ENCODE data around the gene MYH10.

The MYH10 gene

GRCh38 chr17:8598913-8599312 lies 31.6 kb downstream of the MYH10 start:
- CTCF ChIA-PET = interaction anchor here (1.1 kb wide), 1 partner anchor 24 kb away, joined by 3 read pairs; no protein-coding TSS in a partner anchor

GRCh38 chr17:8593830-8594229 lies 36.7 kb downstream of the MYH10 start:
- WGBS (ENCODE audit: insufficient coverage) = no CpG with 5 or more reads among the region's 1 CpG
- no peaks in the 10 kb centered on the region for H3K27me3 ChIP-seq (replicated peaks in 2 of 5; ENCODE audit: control insufficient read depth in 4 of 5, insufficient read depth in 5 of 5, low read length in 4 of 5)
- no peak overlapping the region for H3K4me3 ChIP-seq (ENCODE audit: control insufficient read depth in 1 of 7, extremely low read depth in 1 of 7, insufficient read depth in 4 of 7, low read depth in 2 of 7, low read length in 6 of 7)
- POLR2A ChIA-PET = no interaction called here
- peaks cover 0 to 3% (median 1%) of the 10 kb centered on the region in 4 experiments for H3K36me3 ChIP-seq (ENCODE audit: control insufficient read depth in 4 of 4, insufficient read depth in 4 of 4, low read length in 3 of 4)
- H3K27ac ChIP-seq (ENCODE audit: insufficient read depth in 1 of 2, low read depth in 1 of 2, low read length in 2 of 2, poor library complexity in 1 of 2, severe bottlenecking in 2 of 2) = no peak overlapping the region
- peaks cover 0 to 4% (median 0%) of the 10 kb centered on the region in 5 experiments for H3K9me3 ChIP-seq (ENCODE audit: control extremely low read depth in 1 of 5, control insufficient read depth in 4 of 5, insufficient read depth in 2 of 5, low read depth in 1 of 5, low read length in 4 of 5)
- DNase-seq = no peak
- CTCF ChIA-PET = no interaction called here
- no peaks in the 10 kb centered on the region for H3K4me1 ChIP-seq (ENCODE audit: control extremely low read depth in 1 of 4, control insufficient read depth in 4 of 4, insufficient read depth in 4 of 4, low read length in 3 of 4)

More at GRCh38 chr17:8598913-8599312, 31.6 kb downstream of the MYH10 start:
- WGBS (ENCODE audit: insufficient coverage) = no CpG with 5 or more reads among the region's 1 CpG
- Histone ChIP-seq H3K4me3 (ENCODE audit: control insufficient read depth in 1 of 7, extremely low read depth in 1 of 7, insufficient read depth in 4 of 7, low read depth in 2 of 7, low read length in 6 of 7) (no peak overlapping the region), H3K9me3 (ENCODE audit: control extremely low read depth in 1 of 5, control insufficient read depth in 4 of 5, insufficient read depth in 2 of 5, low read depth in 1 of 5, low read length in 4 of 5) (peaks cover 0 to 4% (median 2%) of the 10 kb centered on the region in 5 experiments), H3K4me1 (ENCODE audit: control extremely low read depth in 1 of 4, control insufficient read depth in 4 of 4, insufficient read depth in 4 of 4, low read length in 3 of 4) (no peaks in the 10 kb centered on the region), H3K27ac (ENCODE audit: insufficient read depth in 1 of 2, low read depth in 1 of 2, low read length in 2 of 2, poor library complexity in 1 of 2, severe bottlenecking in 2 of 2) (no peak overlapping the region), H3K27me3 (replicated peaks in 2 of 5; ENCODE audit: control insufficient read depth in 4 of 5, insufficient read depth in 5 of 5, low read length in 4 of 5) (no peaks in the 10 kb centered on the region), H3K36me3 (ENCODE audit: control insufficient read depth in 4 of 4, insufficient read depth in 4 of 4, low read length in 3 of 4) (peaks cover 0 to 14% (median 5%) of the 10 kb centered on the region in 4 experiments)
- POLR2A ChIA-PET = no interaction called here
- no peak for DNase-seq

DNA sequence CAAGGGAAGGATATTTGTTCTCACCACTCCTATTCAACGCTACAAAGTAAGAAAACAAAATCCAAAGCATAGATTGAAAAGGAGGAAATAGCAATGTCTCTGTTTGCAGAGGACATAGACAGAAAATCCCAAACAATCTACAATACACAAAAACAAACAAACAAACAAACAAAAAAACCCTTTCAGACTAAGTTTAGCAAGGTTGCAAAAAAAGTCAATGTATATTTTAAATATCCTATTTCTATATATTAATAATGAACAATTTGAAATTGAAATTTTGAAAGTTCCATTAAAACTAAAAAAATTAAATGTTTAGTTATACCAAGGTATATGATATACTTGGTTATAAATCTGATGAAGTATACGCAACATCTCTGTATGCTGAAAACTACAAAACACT lies 37.2 kb downstream of the MYH10 start:
- no CpG with 5 or more reads among the region's 2 CpGs for WGBS (ENCODE audit: insufficient coverage)

DNA sequence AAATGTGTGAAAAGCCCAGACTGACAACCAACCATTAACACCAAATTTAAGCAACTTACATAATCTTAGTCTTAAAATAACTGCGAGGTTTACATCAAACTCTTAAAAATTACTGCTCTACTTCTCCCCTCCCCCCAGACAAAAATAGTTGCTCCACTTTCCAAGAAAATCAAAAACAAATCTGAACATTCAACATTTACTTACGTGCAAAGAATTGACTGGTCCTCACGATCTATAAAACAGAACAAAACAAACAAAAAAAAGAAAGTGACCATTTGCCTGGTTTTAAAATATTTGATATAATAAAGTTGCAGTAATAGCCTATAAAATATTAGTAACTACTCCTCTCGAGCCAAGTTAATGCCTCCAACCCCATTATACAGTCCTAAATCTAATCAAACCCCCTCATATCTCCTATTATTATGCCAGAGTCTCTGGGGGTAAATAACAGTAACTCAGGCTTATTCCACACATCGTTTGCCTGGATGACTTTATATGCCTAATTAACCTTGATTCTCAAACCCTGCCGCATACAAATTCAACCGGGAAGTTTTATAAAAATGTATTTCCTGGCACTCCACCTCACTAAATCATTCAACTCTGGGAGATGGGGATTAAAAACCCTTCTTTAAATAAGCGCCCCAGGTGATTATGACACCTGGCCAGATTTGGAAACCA lies 41.5 kb downstream of the MYH10 start:
- WGBS (ENCODE audit: insufficient coverage) = 97% methylated on average over 5 of the region's 8 CpGs
- Histone ChIP-seq H3K36me3 (ENCODE audit: control insufficient read depth in 4 of 4, insufficient read depth in 4 of 4, low read length in 3 of 4) (peaks cover 0 to 9% (median 6%) of the 10 kb centered on the region in 4 experiments), H3K4me3 (ENCODE audit: control insufficient read depth in 1 of 7, extremely low read depth in 1 of 7, insufficient read depth in 4 of 7, low read depth in 2 of 7, low read length in 6 of 7) (no peak overlapping the region), H3K27ac (ENCODE audit: insufficient read depth in 1 of 2, low read depth in 1 of 2, low read length in 2 of 2, poor library complexity in 1 of 2, severe bottlenecking in 2 of 2) (no peak overlapping the region), H3K27me3 (replicated peaks in 2 of 5; ENCODE audit: control insufficient read depth in 4 of 5, insufficient read depth in 5 of 5, low read length in 4 of 5) (no peaks in the 10 kb centered on the region), H3K9me3 (ENCODE audit: control extremely low read depth in 1 of 5, control insufficient read depth in 4 of 5, insufficient read depth in 2 of 5, low read depth in 1 of 5, low read length in 4 of 5) (peaks cover 0 to 4% (median 0%) of the 10 kb centered on the region in 5 experiments), H3K4me1 (ENCODE audit: control extremely low read depth in 1 of 4, control insufficient read depth in 4 of 4, insufficient read depth in 4 of 4, low read length in 3 of 4) (no peaks in the 10 kb centered on the region)
- POLR2A ChIA-PET = no interaction called here
- CTCF ChIA-PET = no interaction called here
- DNase-seq = no peak

More for the DNA sequence above, 37.2 kb downstream of the MYH10 start:
- POLR2A ChIA-PET = no interaction called here
- peaks cover 0 to 3% (median 1%) of the 10 kb centered on the region in 4 experiments for H3K36me3 ChIP-seq (ENCODE audit: control insufficient read depth in 4 of 4, insufficient read depth in 4 of 4, low read length in 3 of 4)
- peaks cover 0 to 4% (median 0%) of the 10 kb centered on the region in 5 experiments for H3K9me3 ChIP-seq (ENCODE audit: control extremely low read depth in 1 of 5, control insufficient read depth in 4 of 5, insufficient read depth in 2 of 5, low read depth in 1 of 5, low read length in 4 of 5)
- CTCF ChIA-PET = no interaction called here
- H3K4me1 ChIP-seq (ENCODE audit: control extremely low read depth in 1 of 4, control insufficient read depth in 4 of 4, insufficient read depth in 4 of 4, low read length in 3 of 4) = no peaks in the 10 kb centered on the region
- no peak for DNase-seq
- no peak overlapping the region for H3K27ac ChIP-seq (ENCODE audit: insufficient read depth in 1 of 2, low read depth in 1 of 2, low read length in 2 of 2, poor library complexity in 1 of 2, severe bottlenecking in 2 of 2)
- no peaks in the 10 kb centered on the region for H3K27me3 ChIP-seq (replicated peaks in 2 of 5; ENCODE audit: control insufficient read depth in 4 of 5, insufficient read depth in 5 of 5, low read length in 4 of 5)
- no peak overlapping the region for H3K4me3 ChIP-seq (ENCODE audit: control insufficient read depth in 1 of 7, extremely low read depth in 1 of 7, insufficient read depth in 4 of 7, low read depth in 2 of 7, low read length in 6 of 7)

DNA sequence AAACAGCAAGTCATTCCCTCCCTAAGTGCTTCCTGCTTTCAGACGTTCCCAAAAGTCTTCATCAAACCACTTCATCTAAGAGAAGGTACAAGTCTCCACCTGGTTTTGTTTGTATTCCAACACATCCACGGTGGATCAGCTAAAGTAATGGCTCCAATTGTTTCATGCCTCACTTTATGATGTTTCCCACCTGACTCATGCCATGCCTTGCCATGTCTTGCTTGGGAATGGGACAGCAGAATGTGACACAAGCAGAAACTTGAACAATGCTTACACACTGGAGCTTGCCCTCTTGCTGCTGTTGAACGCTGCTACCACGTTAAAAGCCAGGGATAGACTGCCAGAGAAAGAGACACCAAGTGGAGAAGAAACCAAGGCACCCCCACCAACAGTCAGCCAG lies 43.8 kb downstream of the MYH10 start:
- H3K27ac ChIP-seq (ENCODE audit: insufficient read depth in 1 of 2, low read depth in 1 of 2, low read length in 2 of 2, poor library complexity in 1 of 2, severe bottlenecking in 2 of 2) = no peak overlapping the region
- peaks cover 0 to 7% (median 4%) of the 10 kb centered on the region in 4 experiments for H3K36me3 ChIP-seq (ENCODE audit: control insufficient read depth in 4 of 4, insufficient read depth in 4 of 4, low read length in 3 of 4)
- ChIA-PET POLR2A (no interaction called here), CTCF (no interaction called here)
- no peaks in the 10 kb centered on the region for H3K9me3 ChIP-seq (ENCODE audit: control extremely low read depth in 1 of 5, control insufficient read depth in 4 of 5, insufficient read depth in 2 of 5, low read depth in 1 of 5, low read length in 4 of 5)
- no peaks in the 10 kb centered on the region for H3K27me3 ChIP-seq (replicated peaks in 2 of 5; ENCODE audit: control insufficient read depth in 4 of 5, insufficient read depth in 5 of 5, low read length in 4 of 5)
- H3K4me3 ChIP-seq (ENCODE audit: control insufficient read depth in 1 of 7, extremely low read depth in 1 of 7, insufficient read depth in 4 of 7, low read depth in 2 of 7, low read length in 6 of 7) = no peak overlapping the region
- no peak for DNase-seq
- 90% methylated on average over 4 of the region's 4 CpGs for WGBS (ENCODE audit: insufficient coverage)
- H3K4me1 ChIP-seq (ENCODE audit: control extremely low read depth in 1 of 4, control insufficient read depth in 4 of 4, insufficient read depth in 4 of 4, low read length in 3 of 4) = no peaks in the 10 kb centered on the region

DNA sequence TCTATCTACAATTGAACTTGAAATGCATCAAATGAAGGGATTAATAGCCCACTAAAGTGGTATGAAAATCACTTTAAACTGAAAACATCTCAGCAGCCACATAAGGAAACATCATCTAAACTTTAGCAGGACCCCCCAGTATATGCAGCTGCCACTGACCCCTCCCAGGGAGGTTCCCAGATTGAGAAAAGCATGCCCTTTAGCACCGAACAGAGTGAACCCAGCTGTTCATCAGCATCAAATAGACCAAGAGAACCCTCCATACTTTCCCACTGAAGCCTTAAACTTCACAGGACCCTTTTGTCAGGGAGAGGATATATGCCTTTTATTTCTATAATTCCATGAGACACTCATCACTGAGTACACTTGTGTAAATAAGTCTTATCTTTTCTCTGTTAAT lies 44.6 kb downstream of the MYH10 start:
- no peaks in the 10 kb centered on the region for H3K9me3 ChIP-seq (ENCODE audit: control extremely low read depth in 1 of 5, control insufficient read depth in 4 of 5, insufficient read depth in 2 of 5, low read depth in 1 of 5, low read length in 4 of 5)
- ChIA-PET CTCF (no interaction called here), POLR2A (no interaction called here)
- no peaks in the 10 kb centered on the region for H3K27me3 ChIP-seq (replicated peaks in 2 of 5; ENCODE audit: control insufficient read depth in 4 of 5, insufficient read depth in 5 of 5, low read length in 4 of 5)
- H3K4me3 ChIP-seq (ENCODE audit: control insufficient read depth in 1 of 7, extremely low read depth in 1 of 7, insufficient read depth in 4 of 7, low read depth in 2 of 7, low read length in 6 of 7) = no peak overlapping the region
- DNase-seq = no peak
- H3K36me3 ChIP-seq (ENCODE audit: control insufficient read depth in 4 of 4, insufficient read depth in 4 of 4, low read length in 3 of 4) = peaks cover 0 to 7% (median 4%) of the 10 kb centered on the region in 4 experiments
- no peaks in the 10 kb centered on the region for H3K4me1 ChIP-seq (ENCODE audit: control extremely low read depth in 1 of 4, control insufficient read depth in 4 of 4, insufficient read depth in 4 of 4, low read length in 3 of 4)
- H3K27ac ChIP-seq (ENCODE audit: insufficient read depth in 1 of 2, low read depth in 1 of 2, low read length in 2 of 2, poor library complexity in 1 of 2, severe bottlenecking in 2 of 2) = no peak overlapping the region
- WGBS (ENCODE audit: insufficient coverage) = no CpG with 5 or more reads among the region's 1 CpG

DNA sequence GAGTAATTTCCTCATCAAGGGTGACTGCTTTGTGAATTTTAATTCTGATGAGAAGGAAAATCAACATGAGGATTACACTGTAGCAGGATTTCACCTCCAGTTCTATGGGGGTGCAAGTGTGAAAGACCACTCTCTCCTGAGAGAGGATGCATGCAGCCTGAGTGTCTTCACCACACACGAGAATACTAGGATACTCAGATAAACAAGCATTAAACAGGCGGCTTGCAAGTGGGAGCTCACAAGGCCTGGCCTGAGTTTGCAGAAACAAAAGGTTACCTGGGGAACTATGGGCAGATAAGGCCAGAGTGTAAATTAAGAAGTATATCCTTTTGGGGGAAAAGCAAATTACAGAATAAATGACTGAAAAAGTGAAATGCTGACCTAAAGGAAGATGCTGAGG lies 46.6 kb downstream of the MYH10 start:
- DNase-seq = no peak
- ChIA-PET CTCF (no interaction called here), POLR2A (no interaction called here)
- Histone ChIP-seq H3K27ac (ENCODE audit: insufficient read depth in 1 of 2, low read depth in 1 of 2, low read length in 2 of 2, poor library complexity in 1 of 2, severe bottlenecking in 2 of 2) (no peak overlapping the region), H3K4me3 (ENCODE audit: control insufficient read depth in 1 of 7, extremely low read depth in 1 of 7, insufficient read depth in 4 of 7, low read depth in 2 of 7, low read length in 6 of 7) (no peak overlapping the region), H3K4me1 (ENCODE audit: control extremely low read depth in 1 of 4, control insufficient read depth in 4 of 4, insufficient read depth in 4 of 4, low read length in 3 of 4) (no peaks in the 10 kb centered on the region), H3K9me3 (ENCODE audit: control extremely low read depth in 1 of 5, control insufficient read depth in 4 of 5, insufficient read depth in 2 of 5, low read depth in 1 of 5, low read length in 4 of 5) (no peaks in the 10 kb centered on the region), H3K27me3 (replicated peaks in 2 of 5; ENCODE audit: control insufficient read depth in 4 of 5, insufficient read depth in 5 of 5, low read length in 4 of 5) (no peaks in the 10 kb centered on the region), H3K36me3 (ENCODE audit: control insufficient read depth in 4 of 4, insufficient read depth in 4 of 4, low read length in 3 of 4) (peaks cover 0 to 7% (median 4%) of the 10 kb centered on the region in 4 experiments)
- 100% methylated on average over 2 of the region's 2 CpGs for WGBS (ENCODE audit: insufficient coverage)

Data from common myeloid progenitor, CD34-positive (primary cell).